ENCODE results near the gene SCN5A.

DNA sequence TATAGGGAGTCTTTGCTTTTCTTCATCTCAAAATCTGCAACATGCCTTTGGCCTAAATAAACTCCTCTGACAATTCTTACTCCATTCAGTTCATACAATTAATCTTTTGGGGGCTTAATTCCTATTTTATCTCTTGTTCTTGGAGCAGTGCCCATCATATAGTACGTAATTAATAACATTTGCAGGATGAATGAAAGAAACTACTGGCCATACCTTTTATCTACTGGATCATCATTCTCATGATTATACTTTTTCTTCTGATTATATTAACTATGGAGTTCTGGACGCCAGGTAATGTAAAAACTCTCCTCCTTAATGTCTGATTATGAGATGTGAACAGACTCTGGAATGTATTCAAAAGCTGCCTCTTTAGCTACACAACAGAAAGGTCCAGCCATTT lies 46.5 kb upstream of the SCN5A start:
- TF ChIP-seq, protein P1, sequence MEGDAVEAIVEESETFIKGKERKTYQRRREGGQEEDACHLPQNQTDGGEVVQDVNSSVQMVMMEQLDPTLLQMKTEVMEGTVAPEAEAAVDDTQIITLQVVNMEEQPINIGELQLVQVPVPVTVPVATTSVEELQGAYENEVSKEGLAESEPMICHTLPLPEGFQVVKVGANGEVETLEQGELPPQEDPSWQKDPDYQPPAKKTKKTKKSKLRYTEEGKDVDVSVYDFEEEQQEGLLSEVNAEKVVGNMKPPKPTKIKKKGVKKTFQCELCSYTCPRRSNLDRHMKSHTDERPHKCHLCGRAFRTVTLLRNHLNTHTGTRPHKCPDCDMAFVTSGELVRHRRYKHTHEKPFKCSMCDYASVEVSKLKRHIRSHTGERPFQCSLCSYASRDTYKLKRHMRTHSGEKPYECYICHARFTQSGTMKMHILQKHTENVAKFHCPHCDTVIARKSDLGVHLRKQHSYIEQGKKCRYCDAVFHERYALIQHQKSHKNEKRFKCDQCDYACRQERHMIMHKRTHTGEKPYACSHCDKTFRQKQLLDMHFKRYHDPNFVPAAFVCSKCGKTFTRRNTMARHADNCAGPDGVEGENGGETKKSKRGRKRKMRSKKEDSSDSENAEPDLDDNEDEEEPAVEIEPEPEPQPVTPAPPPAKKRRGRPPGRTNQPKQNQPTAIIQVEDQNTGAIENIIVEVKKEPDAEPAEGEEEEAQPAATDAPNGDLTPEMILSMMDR (IDR thresholded peaks at IDR 0.05): no peak
- TF ChIP-seq POLR2AphosphoS5 (IDR thresholded peaks at IDR 0.05) (no peak), POLR2A (IDR thresholded peaks at IDR 0.05) (no peak)
